MV-4-11 (cell line): ENCODE measurements around the gene KCNH3.
A peak's percentile ranks its signal among the peaks of the same experiment; 100 is the strongest.

Source experiments
- DNase-seq: peaks from one replicate; lab custom pipeline; 2025; lab: John Stamatoyannopoulos, UW

KCNH3 gene

DNA sequence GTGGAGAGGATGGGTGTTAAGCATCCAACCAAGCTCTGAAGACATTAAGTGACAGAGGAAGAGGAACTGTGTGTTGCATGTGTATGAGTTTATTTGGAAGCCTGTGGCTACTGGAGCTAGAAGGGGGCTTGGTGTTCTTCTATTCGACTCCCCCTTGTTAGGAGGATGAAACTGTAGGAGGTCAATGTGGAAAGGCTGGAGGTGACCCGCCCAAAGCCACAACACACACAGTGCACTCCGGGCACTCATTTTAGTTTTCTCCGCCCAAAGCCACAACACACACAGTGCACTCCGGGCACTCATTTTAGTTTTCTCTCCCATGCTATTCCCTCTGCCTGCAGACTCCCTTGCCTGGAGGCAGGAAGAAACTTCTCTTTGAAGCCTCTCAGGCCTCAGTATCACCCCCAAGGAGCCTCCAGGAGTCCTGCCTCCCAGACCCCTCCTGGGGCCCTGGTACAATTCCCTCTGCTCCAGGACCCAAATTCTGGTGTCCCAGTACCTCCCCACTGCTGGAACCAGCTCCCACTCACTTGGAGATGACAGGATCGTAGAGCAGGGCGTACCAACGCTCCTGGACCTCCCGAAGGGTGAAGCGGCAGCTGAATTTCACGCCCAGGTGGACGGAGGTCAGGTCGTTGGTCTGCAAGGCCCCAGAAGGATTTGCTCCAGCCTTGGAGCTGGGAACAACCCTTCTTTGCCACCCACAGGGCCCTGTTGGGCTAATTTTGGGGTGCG, 25.3 kb downstream of the KCNH3 start:
- DNase-seq: no peak

GRCh38 chr12:49564686-49565405, 26.0 kb downstream of the KCNH3 start:
- DNase-seq: no peak

DNA sequence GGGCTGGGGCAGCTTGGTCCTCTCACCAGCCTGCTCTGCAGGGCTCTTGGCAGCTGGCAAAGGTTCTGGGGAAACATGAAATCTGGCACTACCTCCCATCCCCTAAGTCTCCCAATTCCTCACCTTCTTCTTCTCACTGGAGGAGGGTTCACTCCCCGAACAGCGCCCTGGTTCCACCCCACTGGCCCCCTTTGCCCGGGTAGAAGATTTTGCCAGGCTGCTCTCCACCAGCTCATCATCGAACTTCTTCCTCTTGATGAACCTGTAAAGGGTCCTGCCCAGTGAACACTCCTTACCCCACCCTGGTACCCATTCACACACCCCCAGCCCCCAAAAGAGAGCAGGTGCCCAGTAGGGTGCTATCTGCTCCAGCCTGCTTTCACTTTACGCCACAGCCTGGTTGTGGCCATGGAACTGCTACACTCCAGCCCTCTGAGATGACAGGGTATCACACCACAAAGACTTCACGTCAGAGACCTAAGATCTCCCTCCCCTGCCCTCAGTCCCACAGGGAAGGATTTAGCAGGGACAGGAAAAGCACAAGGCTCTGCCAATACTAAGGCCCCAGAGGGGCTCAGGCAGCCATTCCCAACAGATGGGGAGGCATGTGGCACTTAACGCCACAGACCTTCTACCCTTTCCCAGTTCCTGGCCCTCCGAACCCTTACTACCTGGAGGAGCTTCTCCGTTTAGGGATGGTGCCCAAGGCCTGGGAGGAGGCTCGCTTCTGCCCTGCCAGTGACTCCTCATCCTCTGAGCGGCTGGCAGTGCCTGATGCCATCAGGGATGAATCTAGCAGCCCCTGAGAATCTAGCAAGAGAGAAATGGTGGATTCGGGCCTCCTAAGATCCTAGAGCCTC, 26.8 kb downstream of the KCNH3 start:
- no peak for DNase-seq

DNA sequence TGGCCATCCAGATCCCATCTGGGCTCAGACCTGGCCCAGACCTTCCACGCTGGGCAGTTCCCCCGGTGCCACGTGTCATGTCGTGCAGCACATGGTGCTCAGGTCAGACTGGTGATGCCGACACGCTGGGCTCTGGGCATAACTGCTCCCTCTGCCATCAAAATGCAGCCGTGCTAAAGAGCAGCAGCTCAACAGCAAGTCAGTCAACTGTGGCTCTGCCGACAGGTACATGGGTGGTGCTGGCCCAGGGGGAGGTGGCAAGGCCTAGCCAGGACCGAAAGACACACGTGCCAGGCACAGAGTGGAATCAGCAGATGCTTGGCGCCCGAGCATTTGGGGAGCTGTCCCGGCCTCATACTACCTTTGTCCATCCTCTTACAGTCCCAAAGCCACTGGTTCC, 27.5 kb downstream of the KCNH3 start:
- DNase-seq: no peak

GRCh38 chr12:49567302-49567610, 28.4 kb downstream of the KCNH3 start:
- DNase-seq: no peak

GRCh38 chr12:49567611-49568441, 29.0 kb downstream of the KCNH3 start, which contains the start of gene MCRS1:
TSS of gene MCRS1 (minus strand) at chr12:49568142. CDS start at chr12:49566731, 1,411 bp downstream.
- peak; percentile 93 for DNase-seq

DNA sequence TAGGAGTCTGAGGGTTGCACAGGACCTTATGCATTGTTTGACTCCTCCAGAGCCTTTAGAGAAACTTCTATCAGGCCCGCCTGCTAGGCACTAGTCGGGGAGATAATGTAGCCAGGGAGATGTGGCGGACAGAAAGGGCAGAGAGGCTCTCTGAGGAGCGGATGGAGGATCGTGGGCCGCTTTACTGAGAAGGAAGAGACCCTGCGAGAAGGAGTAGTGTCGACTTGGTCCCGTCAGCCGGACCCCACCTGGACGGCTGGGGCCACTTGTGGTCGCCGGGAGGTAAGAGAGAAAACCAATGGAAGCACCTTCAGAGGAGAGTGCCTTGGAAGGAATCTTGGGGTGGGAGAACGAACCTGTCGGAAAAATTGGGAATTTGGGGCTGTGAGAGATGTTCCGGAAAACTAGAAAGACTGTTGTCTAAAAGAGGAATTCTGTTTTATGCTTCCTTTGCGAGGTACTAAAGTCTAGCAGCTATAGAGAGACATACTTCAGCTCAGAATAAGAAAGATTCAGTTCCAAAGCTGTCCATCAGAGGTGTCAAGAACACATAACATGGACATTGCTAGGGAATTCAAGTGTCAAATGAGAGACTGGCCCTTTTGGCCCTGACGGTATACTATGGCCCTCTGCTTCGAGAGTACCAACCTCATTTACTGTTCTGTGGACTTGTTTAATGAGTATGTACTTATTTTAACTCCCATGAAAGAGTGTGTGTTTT, 29.8 kb downstream of the KCNH3 start:
- no peak for DNase-seq

DNA sequence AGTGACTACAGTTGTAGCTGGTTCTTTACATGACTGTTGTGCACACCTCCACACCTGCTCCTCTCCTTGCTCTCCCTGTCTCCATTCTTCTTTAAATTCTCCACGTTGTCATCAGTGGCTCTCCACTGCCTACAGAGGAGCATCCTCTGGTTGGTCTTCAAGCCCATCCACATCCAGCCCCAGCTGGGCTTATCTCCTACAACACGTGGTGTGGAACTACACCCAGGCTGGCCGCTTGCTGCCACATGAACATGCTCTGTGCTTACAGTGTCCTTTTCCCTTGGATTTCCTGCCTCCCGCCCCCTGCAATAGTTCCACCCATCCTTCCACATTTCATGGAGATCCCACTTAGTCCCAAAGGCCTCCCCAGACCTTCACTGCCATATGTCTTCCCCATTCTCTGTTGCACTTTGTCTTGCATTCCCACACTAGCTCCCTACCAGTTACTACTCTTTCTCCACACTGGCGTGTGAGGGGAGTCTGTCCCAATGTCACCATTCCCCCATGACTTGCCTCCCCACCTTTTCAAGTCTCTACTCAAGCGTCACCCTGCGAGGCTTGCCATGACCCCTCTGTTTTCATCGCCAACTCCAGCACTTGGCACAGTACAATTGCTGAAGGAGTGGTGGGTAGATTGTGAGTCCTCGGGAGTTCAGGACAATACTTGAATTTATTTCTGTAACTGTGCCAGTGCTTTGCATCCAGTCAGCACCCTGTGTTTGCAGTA, 38.9 kb downstream of the KCNH3 start:
- DNase-seq: no peak

DNA sequence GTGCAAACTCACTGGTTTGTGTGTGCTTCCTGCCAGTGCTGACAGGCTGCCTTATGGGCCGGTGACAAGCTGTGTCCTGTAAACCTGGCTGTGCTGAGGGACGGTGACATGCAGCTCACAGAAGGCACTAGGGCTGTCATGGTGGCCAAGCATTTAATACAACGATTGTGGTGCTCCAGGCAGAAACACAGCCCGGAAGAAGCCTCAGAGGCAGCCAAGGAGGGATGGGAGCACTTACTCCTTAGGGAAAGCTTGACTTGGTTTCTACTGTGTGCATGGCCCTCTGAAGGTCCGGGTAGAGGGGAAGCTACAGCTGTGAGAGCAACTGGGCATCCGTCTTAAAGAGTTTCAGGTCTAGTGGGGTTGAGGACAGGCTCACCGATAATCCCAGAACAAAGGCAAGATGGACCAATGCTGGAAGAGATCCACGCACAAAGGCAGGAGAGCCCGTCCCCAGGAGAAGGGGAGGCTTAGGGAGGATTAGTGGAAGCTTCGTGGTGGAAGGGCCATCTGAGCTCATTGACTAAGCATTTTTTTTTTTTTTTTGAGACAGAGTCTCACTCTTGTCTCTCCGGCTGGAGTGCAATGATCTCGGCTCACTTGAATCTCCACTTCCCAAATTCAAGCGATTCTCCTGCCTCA, 39.8 kb downstream of the KCNH3 start:
- DNase-seq: no peak

DNA sequence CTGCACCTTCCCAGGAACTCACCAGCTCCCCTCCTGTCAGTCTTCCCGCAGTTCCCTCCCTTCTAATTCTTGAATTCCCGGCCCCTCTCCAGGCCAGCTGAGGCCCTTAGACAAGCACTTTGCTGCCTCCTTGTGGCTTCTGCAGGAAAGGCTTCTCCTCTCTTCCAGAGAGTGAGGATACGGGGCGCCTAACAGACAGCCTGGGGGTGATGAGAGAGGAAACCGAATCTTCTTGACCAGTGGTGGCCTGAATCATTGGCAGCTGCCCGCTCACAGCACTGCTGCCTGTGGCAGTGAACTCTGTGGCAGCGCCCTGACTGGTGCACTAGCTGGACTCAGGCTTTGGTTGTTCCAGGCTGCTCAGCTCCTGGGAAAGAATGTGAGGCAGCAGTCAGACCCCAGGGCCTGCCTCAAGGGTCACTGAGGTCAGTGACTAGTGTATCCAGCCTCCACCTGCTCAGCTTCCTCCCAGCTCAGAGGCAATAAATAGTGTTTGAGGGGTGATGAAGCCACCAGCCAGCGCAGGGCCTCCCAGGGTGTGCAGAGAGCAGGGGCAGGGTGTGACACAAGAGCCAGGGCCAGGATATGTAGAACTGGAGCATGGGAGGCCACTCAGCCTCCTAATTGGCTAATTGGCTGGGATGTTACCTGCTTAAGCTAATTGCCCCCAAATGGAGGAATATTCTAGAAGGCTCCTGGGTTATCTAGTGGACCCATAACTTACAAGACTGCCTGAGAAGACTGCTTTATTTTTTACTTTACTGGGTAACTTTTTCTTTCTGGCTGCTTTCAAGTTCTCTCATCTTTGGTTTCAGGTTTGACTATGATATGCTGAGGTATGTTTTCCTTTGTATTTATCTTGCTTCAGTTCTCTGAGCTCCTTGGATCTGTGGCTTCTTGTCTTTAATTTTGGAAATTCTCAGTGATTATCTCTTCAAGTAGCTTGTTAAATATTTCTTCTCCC, 42.0 kb downstream of the KCNH3 start:
- peak; percentile 36 for DNase-seq

GRCh38 chr12:49582201-49582600, 43.4 kb downstream of the KCNH3 start:
- no peak for DNase-seq

DNA sequence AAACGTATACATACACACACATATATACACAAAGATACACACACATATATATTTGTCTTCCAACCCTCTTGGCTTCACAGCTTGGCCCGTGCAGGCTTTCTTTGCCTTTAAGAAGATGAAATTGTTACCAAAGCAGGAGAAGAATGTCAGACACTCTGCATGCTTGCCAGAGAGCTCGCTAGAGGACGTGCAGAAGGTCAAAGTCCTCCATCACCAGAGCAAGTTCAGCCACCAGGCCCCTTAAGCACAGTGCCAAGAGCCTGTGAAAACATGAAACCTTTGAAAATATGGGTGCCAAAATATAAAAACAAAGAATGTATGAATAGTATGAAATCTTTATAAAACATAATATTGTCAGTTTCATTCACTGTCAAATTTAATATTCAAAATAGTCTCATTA, 44.0 kb downstream of the KCNH3 start:
- no peak for DNase-seq

- no peak for DNase-seq
Measured at GRCh38 chr12:49583366-49584094, 44.7 kb downstream of the KCNH3 start.

DNA sequence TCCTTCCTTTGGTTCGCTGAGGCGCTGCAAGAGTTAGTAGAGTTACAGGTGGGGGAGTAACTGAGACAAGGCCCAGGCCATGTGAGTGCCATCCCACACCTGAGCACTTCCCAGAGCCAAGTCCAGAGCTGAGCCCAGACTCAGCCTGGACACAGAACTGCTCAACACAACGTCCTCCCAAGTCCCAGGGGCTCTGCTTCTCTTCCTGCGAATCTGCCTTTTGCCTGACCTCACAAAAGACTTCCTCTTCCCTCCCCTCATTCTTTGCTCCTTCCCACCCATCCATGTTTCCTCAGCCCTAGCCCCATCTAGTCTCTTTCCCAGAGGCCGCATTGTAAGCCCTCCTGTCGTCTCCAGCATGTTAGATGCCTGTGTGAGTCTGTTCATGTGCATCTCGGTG, 45.8 kb downstream of the KCNH3 start:
- DNase-seq: no peak

DNA sequence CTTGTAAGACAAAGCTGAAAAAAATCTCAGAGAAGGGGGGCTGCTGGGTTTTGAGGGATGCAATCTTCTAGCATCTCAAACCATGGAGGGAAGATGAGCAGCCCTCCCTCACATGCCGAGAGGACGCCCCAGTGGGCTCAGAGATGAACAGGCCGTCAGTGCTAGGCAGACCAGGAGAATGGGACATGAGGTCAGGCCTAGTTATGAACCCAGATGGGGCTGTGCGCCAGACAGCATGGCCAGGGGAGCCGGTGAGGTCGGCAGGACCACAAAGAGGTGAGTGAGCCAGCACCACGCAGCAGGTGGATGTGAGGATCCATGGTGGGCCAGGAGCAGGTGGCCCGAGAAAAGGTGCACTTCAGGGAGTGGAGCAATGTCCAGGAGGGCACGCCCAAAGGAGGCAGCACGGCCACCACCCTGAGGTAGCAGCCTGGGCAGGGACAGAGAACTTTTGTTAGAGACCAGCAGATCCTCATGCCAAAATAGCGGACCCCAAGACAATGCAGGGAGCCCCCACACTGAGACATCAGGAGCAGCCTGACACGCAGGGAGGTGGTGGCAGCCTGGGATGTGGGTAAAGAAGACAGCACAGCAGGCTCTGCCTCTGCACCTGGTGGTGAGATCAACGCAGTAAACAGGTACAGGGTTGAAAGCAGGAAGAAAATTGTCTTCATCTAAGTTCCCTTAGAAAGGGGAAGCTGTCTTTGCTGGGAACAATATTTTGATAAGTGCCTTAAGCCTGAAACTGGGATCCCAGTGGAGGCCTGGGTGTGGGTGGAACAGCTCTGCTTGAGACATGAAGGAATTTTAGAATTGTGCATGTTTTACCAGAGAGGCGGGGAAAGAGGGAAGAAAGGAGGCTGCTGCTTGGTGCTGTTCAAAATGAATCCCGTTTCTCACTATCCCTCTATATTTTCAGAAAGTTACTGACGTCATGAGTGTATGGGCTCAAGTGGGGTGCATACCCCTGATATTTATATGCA, 46.9 kb downstream of the KCNH3 start:
- no peak for DNase-seq

GRCh38 chr12:49587174-49587908, 48.5 kb downstream of the KCNH3 start:
- no peak for DNase-seq
